OCI-LY7 (cell line): ENCODE data around the gene BTG4. TPM values are rescaled to one million over a fixed set of nuclear protein-coding genes. Genes with fewer than 3 reads are reported as not detected.

Source experiments
- BruUV-seq: library from RNA; stranded (reverse); fragments of 400-500 nt; replicated peaks from 2 replicates; lab custom pipeline; 2021; lab: Mats Ljungman, UMichigan
- CTCF ChIA-PET: fragments of 300-600 bp; sonication (Branson Sonifier 250); formaldehyde crosslinking; loops from one replicate; lab custom pipeline; 2022; ENCODE audit warnings: antibody characterized with exemption; ENCODE audit not compliant: unreplicated experiment; lab: Charles Lee
- POLR2A ChIA-PET: fragments of 300-600 bp; sonication (Branson Sonifier 250); formaldehyde crosslinking; loops from one replicate; lab custom pipeline; 2022; ENCODE audit warnings: antibody characterized with exemption; lab: Charles Lee
- DNase-seq: peaks from one replicate; pipeline ENCODE4 v3.0.0-alpha.2; 2015; ENCODE audit warnings: low spot score
- H2AFZ ChIP-seq: fragments of 200-600 bp; sonication (generic), shearing (Covaris generic); 2 replicates; pipeline ENCODE4 v1.6.1; 2014; ENCODE audit warnings: mild to moderate bottlenecking, antibody characterized with exemption, low read length, moderate library complexity
- H3K27ac ChIP-seq: fragments of 200-600 bp; sonication (generic); 2 replicates; pipeline ENCODE4 v1.5.1; 2014; ENCODE audit warnings: mixed run types, low read depth, mild to moderate bottlenecking, moderate library complexity, low read length, inconsistent platforms; ENCODE audit not compliant: poor library complexity, severe bottlenecking
- H3K36me3 ChIP-seq: fragments of 200-600 bp; sonication (generic); 2 replicates; pipeline ENCODE4 v1.6.1; 2014; ENCODE audit warnings: mild to moderate bottlenecking, antibody characterized with exemption, low read length, moderate library complexity, mixed read lengths; ENCODE audit not compliant: insufficient read depth
- H3K4me1 ChIP-seq: fragments of 200-600 bp; sonication (generic); 2 replicates; pipeline ENCODE4 v1.5.1; 2014; ENCODE audit warnings: mild to moderate bottlenecking, low read length; ENCODE audit not compliant: insufficient read depth, poor library complexity, severe bottlenecking
- H3K4me2 ChIP-seq: fragments of 200-600 bp; sonication (generic); 2 replicates; pipeline ENCODE4 v1.6.1; 2014; ENCODE audit warnings: mild to moderate bottlenecking, low read length
- H3K4me3 ChIP-seq: fragments of 200-600 bp; sonication (generic); 2 replicates; pipeline ENCODE4 v1.5.1; 2014; ENCODE audit warnings: mild to moderate bottlenecking, low read depth, low read length; ENCODE audit not compliant: poor library complexity, severe bottlenecking
- H3K79me2 ChIP-seq: fragments of 200-600 bp; sonication (generic); 2 replicates; pipeline ENCODE4 v1.6.1; 2016; ENCODE audit warnings: low read depth, mild to moderate bottlenecking, low read length, moderate library complexity, mixed read lengths; ENCODE audit not compliant: insufficient read depth
- H3K9me2 ChIP-seq: fragments of 200-600 bp; sonication (generic); 2 replicates; pipeline ENCODE4 v1.6.1; 2016; ENCODE audit warnings: mild to moderate bottlenecking, low read length, mixed read lengths; ENCODE audit not compliant: insufficient read depth
- H3K9me3 ChIP-seq: fragments of 200-600 bp; sonication (generic); 2 replicates; pipeline ENCODE4 v1.6.1; 2014; ENCODE audit warnings: mild to moderate bottlenecking, mixed run types, low read length, mixed read lengths
- H4K20me1 ChIP-seq: fragments of 200-600 bp; sonication (generic); 2 replicates; pipeline ENCODE4 v1.6.1; 2014; ENCODE audit warnings: mild to moderate bottlenecking, antibody characterized with exemption, low read length, moderate library complexity, mixed read lengths; ENCODE audit not compliant: insufficient read depth
- CTCF ChIP-seq: fragments of 200-600 bp; sonication (generic); conservative IDR thresholded peaks from 2 replicates; pipeline ENCODE4 v1.5.1; 2014; ENCODE audit warnings: mild to moderate bottlenecking, antibody characterized with exemption, low read length, moderate library complexity, mixed read lengths
- EZH2phosphoT487 ChIP-seq: fragments of 200-600 bp; sonication (generic); IDR thresholded peaks from 2 replicates; pipeline ENCODE4 v1.6.1; 2018; ENCODE audit warnings: low read depth, borderline replicate concordance, mild to moderate bottlenecking, mixed run types, antibody characterized with exemption, low read length, moderate library complexity, mixed read lengths
- intact Hi-C: fragments of 100-400 bp; cut with micrococcal nuclease; formaldehyde crosslinking; loops from one replicate; pipeline ENCODE4 v1.10.0; 2022; ENCODE audit not compliant: unreplicated experiment
- total RNA-seq, 2 experiments: library from RNA; depleted of rRNA in 1 of 2; stranded (reverse); fragments of >200 nt in 1 of 2; shearing (Covaris generic) in 1 of 2; gene quantifications; 2 replicates each; pipeline ENCODE4 v1.2.3, GENCODE V29; 2014 to 2022

BTG4 gene
- total RNA-seq, 2 experiments from 2014 or later: not detected

DNA sequence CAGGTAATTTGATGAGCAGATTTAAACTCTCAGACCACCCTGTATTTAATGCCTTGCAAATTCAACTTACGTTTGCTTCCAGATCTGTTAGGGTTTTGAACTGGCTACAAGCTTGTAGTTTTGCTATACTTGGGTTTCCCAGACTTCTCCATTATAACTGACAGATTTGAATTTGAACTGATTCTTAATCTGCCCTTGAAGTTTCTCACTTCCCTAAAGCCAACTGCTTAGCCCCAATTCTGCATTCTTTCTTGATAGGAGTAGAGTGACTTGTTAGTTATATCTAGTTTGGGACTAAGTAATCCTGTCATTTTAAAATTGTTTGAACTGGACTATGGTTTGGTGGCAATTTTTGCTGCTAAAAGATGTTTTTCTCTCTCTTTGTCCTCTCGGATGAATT is 38.1 kb upstream of the BTG4 start:
- H2AFZ ChIP-seq: peak overlapping the region; percentile 61; the same call in 1 of the 2 replicates
- H3K9me2 ChIP-seq: no peaks in the 10 kb centered on the region
- TF ChIP-seq CTCF: no peak
- TF ChIP-seq EZH2phosphoT487: no peak
- peak overlapping the region; percentile 28 for H3K4me2 ChIP-seq
- H3K9me3 ChIP-seq: no peaks in the 10 kb centered on the region
- H3K27ac ChIP-seq: no peak overlapping the region
- intact Hi-C loops: loop anchor here (10.0 kb wide), 1 partner anchor 95 kb away; no protein-coding TSS in a partner anchor
- H4K20me1 ChIP-seq: no peaks in the 10 kb centered on the region
- peaks cover 11% of the 10 kb centered on the region for H3K4me1 ChIP-seq
- BruUV-seq: no TSS peak
- H3K4me3 ChIP-seq: no peak overlapping the region
- H3K36me3 ChIP-seq: no peaks in the 10 kb centered on the region
- ChIA-PET POLR2A (interaction anchor here (0.9 to 2.4 kb wide), 2 partner anchors 11 to 16 kb away, joined by 3 to 10 read pairs; no protein-coding TSS in a partner anchor), CTCF (no interaction called here)
- DNase-seq: peak; percentile 42
- no peaks in the 10 kb centered on the region for H3K79me2 ChIP-seq

DNA sequence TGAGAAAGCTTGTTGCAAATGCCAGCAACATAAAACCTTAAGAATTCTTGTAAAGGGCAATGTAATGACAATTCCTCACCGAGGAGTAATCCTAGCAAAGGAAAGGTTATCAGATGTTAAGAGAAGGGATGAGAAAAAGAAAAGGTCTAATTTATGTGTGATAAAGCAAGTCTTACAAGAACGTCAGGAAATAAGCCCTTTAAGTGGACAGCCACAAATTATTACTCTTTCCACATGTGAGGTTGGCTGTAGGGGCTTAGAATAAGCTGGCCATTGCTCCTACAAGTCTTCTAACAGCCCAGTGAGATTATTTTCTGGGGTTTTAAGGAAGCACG is 37.6 kb upstream of the BTG4 start:
- ChIA-PET POLR2A (interaction anchor here (0.9 to 2.4 kb wide), 2 partner anchors 12 to 16 kb away, joined by 3 to 10 read pairs; no protein-coding TSS in a partner anchor), CTCF (no interaction called here)
- H3K9me2 ChIP-seq: no peaks in the 10 kb centered on the region
- no TSS peak for BruUV-seq
- TF ChIP-seq CTCF (no peak), EZH2phosphoT487 (no peak)
- no peaks in the 10 kb centered on the region for H3K36me3 ChIP-seq
- H3K4me1 ChIP-seq: peaks cover 11% of the 10 kb centered on the region
- no peaks in the 10 kb centered on the region for H3K79me2 ChIP-seq
- no peak for DNase-seq
- intact Hi-C loops: loop anchor here (10.0 kb wide), 1 partner anchor 95 kb away; no protein-coding TSS in a partner anchor
- H3K4me2 ChIP-seq: peak overlapping the region; percentile 28
- H2AFZ ChIP-seq: peak overlapping the region; percentile 61; the same call in 1 of the 2 replicates
- H4K20me1 ChIP-seq: no peaks in the 10 kb centered on the region
- no peak overlapping the region for H3K27ac ChIP-seq
- no peak overlapping the region for H3K4me3 ChIP-seq
- no peaks in the 10 kb centered on the region for H3K9me3 ChIP-seq

GRCh38 chr11:111549196-111549868 is 37.1 kb upstream of the BTG4 start:
- ChIA-PET CTCF (no interaction called here), POLR2A (interaction anchor here (0.9 to 2.4 kb wide), 2 partner anchors 12 to 15 kb away, joined by 3 to 10 read pairs; no protein-coding TSS in a partner anchor)
- no peak overlapping the region for H3K27ac ChIP-seq
- H3K4me3 ChIP-seq: no peak overlapping the region
- H3K79me2 ChIP-seq: no peaks in the 10 kb centered on the region
- H3K9me3 ChIP-seq: no peaks in the 10 kb centered on the region
- H2AFZ ChIP-seq: peak overlapping the region; percentile 61; the same call in 1 of the 2 replicates
- no peak for TF ChIP-seq CTCF
- TF ChIP-seq EZH2phosphoT487: no peak
- no peak for DNase-seq
- BruUV-seq: no TSS peak
- no peak overlapping the region for H3K4me2 ChIP-seq
- no peaks in the 10 kb centered on the region for H4K20me1 ChIP-seq
- intact Hi-C loops: no loop called here
- H3K4me1 ChIP-seq: peaks cover 11% of the 10 kb centered on the region
- no peaks in the 10 kb centered on the region for H3K9me2 ChIP-seq
- no peaks in the 10 kb centered on the region for H3K36me3 ChIP-seq
